ENCODE measurements around the gene NARF.
A peak's percentile ranks its signal among the peaks of the same experiment; 100 is the strongest.
"Not testable (repeated sequence)": the region's sequence is repeated elsewhere in the genome, so short reads cannot be mapped to it uniquely, and the experiment has no call there.

The NARF gene

GRCh38 chr17:82503728-82504308 lies 45.3 kb downstream of the NARF start:
- DNase-seq, result no peak

GRCh38 chr17:82505296-82505695 lies 46.8 kb downstream of the NARF start:
- DNase-seq, result no peak

- DNase-seq, result not testable (repeated sequence)
Measured at GRCh38 chr17:82506402-82506801, 47.9 kb downstream of the NARF start.

GRCh38 chr17:82507631-82508175 lies 49.2 kb downstream of the NARF start:
- no peak for DNase-seq

GRCh38 chr17:82511642-82512041 lies 53.1 kb downstream of the NARF start:
- not testable (repeated sequence) for DNase-seq

GRCh38 chr17:82513864-82514263 lies 55.3 kb downstream of the NARF start:
- not testable (repeated sequence) for DNase-seq

- no peak for DNase-seq
Measured at GRCh38 chr17:82517230-82517865, 58.8 kb downstream of the NARF start.

- peak; percentile 91 to 92 for DNase-seq
Measured at GRCh38 chr17:82518826-82519810, 60.6 kb downstream of the NARF start, which contains the start of gene FOXK2. Gene FOXK2, plus strand, starts transcription at chr17:82519732. Its CDS starts 157 bp downstream, at chr17:82519889.

- peak; percentile 26 to 32 for DNase-seq
Measured at GRCh38 chr17:82519971-82520903, 61.7 kb downstream of the NARF start.

GRCh38 chr17:82524540-82524939 lies 66.0 kb downstream of the NARF start:
- no peak for DNase-seq

GRCh38 chr17:82525712-82526111 lies 67.2 kb downstream of the NARF start:
- no peak for DNase-seq

GRCh38 chr17:82527898-82528297 lies 69.4 kb downstream of the NARF start:
- no peak for DNase-seq

GRCh38 chr17:82528484-82529265 lies 70.1 kb downstream of the NARF start:
- no peak for DNase-seq

GRCh38 chr17:82529914-82530300 lies 71.4 kb downstream of the NARF start:
- DNase-seq, result no peak

GRCh38 chr17:82531431-82531881 lies 72.9 kb downstream of the NARF start:
- no peak for DNase-seq

- no peak for DNase-seq
Measured at GRCh38 chr17:82534401-82534812, 75.9 kb downstream of the NARF start.

- DNase-seq, result no peak
Measured at GRCh38 chr17:82536512-82537201, 78.1 kb downstream of the NARF start.

- DNase-seq, result not testable (repeated sequence)
Measured at GRCh38 chr17:82537228-82537627, 78.7 kb downstream of the NARF start.

GRCh38 chr17:82539076-82539475 lies 80.5 kb downstream of the NARF start:
- DNase-seq, result not testable (repeated sequence)

All from activated CD4-positive, alpha-beta T cell treated with anti-CD3 and anti-CD28 coated beads for 4 hours (primary cell).